ENCODE measurements around the gene DNMT3A. TPM values are rescaled to one million over a fixed set of nuclear protein-coding genes. Genes with fewer than 3 reads are reported as not detected.

The DNMT3A gene
- total RNA-seq, 1 donor from 2014 or later: 58.1 TPM

DNA sequence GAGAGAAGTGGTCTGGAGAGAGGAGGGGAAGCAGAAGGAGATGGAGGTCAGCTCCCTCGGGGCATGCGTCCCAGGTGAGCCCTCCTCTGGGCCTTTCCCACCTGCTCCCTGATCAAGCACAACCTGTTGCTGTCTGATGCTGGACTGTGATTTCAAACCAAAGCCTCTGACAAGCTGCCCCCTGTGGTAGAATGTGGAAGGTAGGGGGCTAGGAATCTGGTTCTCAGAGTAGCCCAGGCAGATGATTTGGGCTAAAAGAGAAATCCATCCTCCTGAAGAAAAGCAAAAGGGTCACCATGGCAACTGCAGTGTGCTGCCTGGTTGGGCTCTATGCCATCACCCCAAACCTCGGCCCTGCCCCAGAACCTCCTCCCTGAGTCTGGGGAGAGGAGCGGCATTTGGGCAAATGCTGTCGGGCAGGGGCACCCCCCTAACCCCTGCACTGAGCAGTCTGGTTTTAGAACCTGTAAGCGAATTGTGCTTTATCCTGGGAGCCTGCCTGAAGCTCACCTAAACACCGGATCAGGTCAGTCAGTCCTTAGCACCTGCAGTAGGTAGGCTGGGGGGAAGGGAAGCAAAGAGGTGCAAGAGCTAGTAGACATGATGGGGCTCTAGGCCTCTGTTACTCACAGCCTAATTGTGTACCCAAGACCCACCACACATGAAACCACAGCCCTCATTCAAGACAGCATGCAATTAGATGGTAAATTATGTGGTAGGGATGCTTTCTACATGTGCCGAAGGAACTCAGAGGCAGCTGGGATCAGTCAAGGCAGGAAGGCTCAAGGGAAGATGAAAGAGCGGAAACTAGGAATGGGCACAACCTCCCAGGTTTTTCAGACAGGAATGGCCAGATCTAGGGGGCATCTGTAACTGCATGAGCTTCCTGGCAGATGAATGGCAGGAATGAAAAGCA is 83.5 kb downstream of the DNMT3A start:
- H3K27ac Mint-ChIP-seq (ENCODE audit: unreplicated experiment): no peak overlapping the region
- H3K36me3 Mint-ChIP-seq (ENCODE audit: low read depth, unreplicated experiment): peaks cover 30% of the 10 kb centered on the region
- FAIRE-seq: no peak
- H3K27me3 Mint-ChIP-seq (ENCODE audit: low read depth, unreplicated experiment): peaks cover 3% of the 10 kb centered on the region
- H3K4me3 Mint-ChIP-seq (ENCODE audit: unreplicated experiment): no peak overlapping the region
- H3K4me2 ChIP-seq (ENCODE audit: low read length): no peak overlapping the region
- no peak overlapping the region for H3K27ac ChIP-seq (ENCODE audit: low read depth, low read length)
- peaks cover 4% of the 10 kb centered on the region for H3K9me3 Mint-ChIP-seq (ENCODE audit: unreplicated experiment)
- H4K20me1 ChIP-seq (ENCODE audit: insufficient read depth, low read length): no peaks in the 10 kb centered on the region
- DNase-seq (ENCODE audit: low read depth): no peak
- no peaks in the 10 kb centered on the region for H3K9me3 ChIP-seq (ENCODE audit: insufficient read depth, low read depth, low read length)
- peaks cover 9% of the 10 kb centered on the region for H3K4me1 ChIP-seq (ENCODE audit: insufficient read depth, low read length)
- H2AFZ ChIP-seq (ENCODE audit: low read depth, low read length): no peak overlapping the region
- H3K9ac ChIP-seq (ENCODE audit: low read length): no peak overlapping the region
- TF ChIP-seq EZH2 (IDR thresholded peaks at IDR 0.05; ENCODE audit: insufficient read depth, low read length): no peak
- TF ChIP-seq, protein P1, sequence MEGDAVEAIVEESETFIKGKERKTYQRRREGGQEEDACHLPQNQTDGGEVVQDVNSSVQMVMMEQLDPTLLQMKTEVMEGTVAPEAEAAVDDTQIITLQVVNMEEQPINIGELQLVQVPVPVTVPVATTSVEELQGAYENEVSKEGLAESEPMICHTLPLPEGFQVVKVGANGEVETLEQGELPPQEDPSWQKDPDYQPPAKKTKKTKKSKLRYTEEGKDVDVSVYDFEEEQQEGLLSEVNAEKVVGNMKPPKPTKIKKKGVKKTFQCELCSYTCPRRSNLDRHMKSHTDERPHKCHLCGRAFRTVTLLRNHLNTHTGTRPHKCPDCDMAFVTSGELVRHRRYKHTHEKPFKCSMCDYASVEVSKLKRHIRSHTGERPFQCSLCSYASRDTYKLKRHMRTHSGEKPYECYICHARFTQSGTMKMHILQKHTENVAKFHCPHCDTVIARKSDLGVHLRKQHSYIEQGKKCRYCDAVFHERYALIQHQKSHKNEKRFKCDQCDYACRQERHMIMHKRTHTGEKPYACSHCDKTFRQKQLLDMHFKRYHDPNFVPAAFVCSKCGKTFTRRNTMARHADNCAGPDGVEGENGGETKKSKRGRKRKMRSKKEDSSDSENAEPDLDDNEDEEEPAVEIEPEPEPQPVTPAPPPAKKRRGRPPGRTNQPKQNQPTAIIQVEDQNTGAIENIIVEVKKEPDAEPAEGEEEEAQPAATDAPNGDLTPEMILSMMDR (IDR thresholded peaks at IDR 0.05; ENCODE audit: insufficient read depth, low read depth, low read length): no peak
- H3K4me1 Mint-ChIP-seq (ENCODE audit: low read depth, unreplicated experiment): peaks cover 12% of the 10 kb centered on the region
- no peaks in the 10 kb centered on the region for H3K27me3 ChIP-seq (ENCODE audit: insufficient read depth, low read length)
- no peak overlapping the region for H3K4me3 ChIP-seq (ENCODE audit: insufficient read depth, low read depth, low read length)
- no peaks in the 10 kb centered on the region for H3K79me2 ChIP-seq (ENCODE audit: insufficient read depth, low read length)
- H3K36me3 ChIP-seq (ENCODE audit: insufficient read depth, low read length): no peaks in the 10 kb centered on the region

DNA sequence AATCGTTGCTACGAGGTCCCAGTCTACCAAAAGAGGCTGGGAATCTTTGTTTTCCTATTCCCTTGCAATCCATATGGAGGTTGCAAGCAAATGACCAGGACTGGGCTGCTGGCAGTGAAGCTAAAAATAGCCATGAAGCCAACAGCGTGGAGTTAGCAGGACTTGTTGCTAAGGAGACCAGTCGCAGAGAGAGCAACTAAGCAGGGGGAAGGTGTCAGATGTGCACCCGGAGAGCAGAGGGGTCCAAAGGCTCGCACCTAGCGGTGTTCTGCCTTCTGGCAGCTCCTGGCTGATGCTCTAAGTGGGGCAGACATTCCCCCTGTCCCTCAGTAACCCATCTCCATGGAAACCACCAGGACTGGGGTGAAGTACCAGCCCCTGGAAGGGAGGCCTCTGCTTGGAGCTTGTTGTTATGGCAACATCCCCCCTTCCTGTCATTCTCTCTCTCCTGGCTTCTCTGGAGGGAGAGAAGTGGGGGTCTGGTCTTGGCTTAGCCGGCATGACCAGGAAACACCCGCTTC is 84.6 kb downstream of the DNMT3A start:
- DNase-seq (ENCODE audit: low read depth) (peak; percentile 70), FAIRE-seq (no peak)

More for the DNA sequence above, 84.6 kb downstream of the DNMT3A start:
- Histone ChIP-seq H3K4me3 (ENCODE audit: insufficient read depth, low read depth, low read length) (no peak overlapping the region), H3K4me2 (ENCODE audit: low read length) (peak overlapping the region; percentile 56), H2AFZ (ENCODE audit: low read depth, low read length) (no peak overlapping the region), H3K9me3 (ENCODE audit: insufficient read depth, low read depth, low read length) (no peaks in the 10 kb centered on the region), H3K36me3 (ENCODE audit: insufficient read depth, low read length) (no peaks in the 10 kb centered on the region), H3K27me3 (ENCODE audit: insufficient read depth, low read length) (no peaks in the 10 kb centered on the region), H3K4me1 (ENCODE audit: insufficient read depth, low read length) (peaks cover 16% of the 10 kb centered on the region), H3K9ac (ENCODE audit: low read length) (peak overlapping the region; percentile 4), H3K79me2 (ENCODE audit: insufficient read depth, low read length) (no peaks in the 10 kb centered on the region), H3K27ac (ENCODE audit: low read depth, low read length) (no peak overlapping the region), H4K20me1 (ENCODE audit: insufficient read depth, low read length) (no peaks in the 10 kb centered on the region)
- no peak overlapping the region for H3K4me3 Mint-ChIP-seq (ENCODE audit: unreplicated experiment)
- peaks cover 4% of the 10 kb centered on the region for H3K9me3 Mint-ChIP-seq (ENCODE audit: unreplicated experiment)
- H3K27ac Mint-ChIP-seq (ENCODE audit: unreplicated experiment): peak overlapping the region; percentile 91
- peaks cover 3% of the 10 kb centered on the region for H3K27me3 Mint-ChIP-seq (ENCODE audit: low read depth, unreplicated experiment)
- H3K36me3 Mint-ChIP-seq (ENCODE audit: low read depth, unreplicated experiment): peaks cover 30% of the 10 kb centered on the region
- H3K4me1 Mint-ChIP-seq (ENCODE audit: low read depth, unreplicated experiment): peaks cover 14% of the 10 kb centered on the region
- no peak for TF ChIP-seq EZH2 (IDR thresholded peaks at IDR 0.05; ENCODE audit: insufficient read depth, low read length)
- TF ChIP-seq, protein P1 (IDR thresholded peaks at IDR 0.05; ENCODE audit: insufficient read depth, low read depth, low read length): no peak
